Activated CD4-positive, alpha-beta T cell treated with anti-CD3 and anti-CD28 coated beads, Interleukin-2, amount 10 ng/mL, durations not matched to agents 24 days and 14 days (primary cell): Measurements from ENCODE around the gene VWA8. TPM values are rescaled to one million over a fixed set of nuclear protein-coding genes. Genes with fewer than 3 reads are reported as not detected.
"Not testable (repeated sequence)": the region's sequence is repeated elsewhere in the genome, so short reads cannot be mapped to it uniquely, and the experiment has no call there.

Experiments
- DNase-seq: peaks from one replicate; pipeline ENCODE4 v3.0.0; 2022
- H3K27ac Mint-ChIP-seq: one replicate; pipeline ENCODE4 v1.8.0; 2022; ENCODE audit warnings: mild to moderate bottlenecking, mixed read lengths
- H3K27me3 Mint-ChIP-seq: one replicate; pipeline ENCODE4 v1.8.0; 2022; ENCODE audit warnings: mixed read lengths
- H3K36me3 Mint-ChIP-seq: one replicate; pipeline ENCODE4 v1.8.0; 2022; ENCODE audit warnings: low read depth, mild to moderate bottlenecking, mixed read lengths
- H3K4me1 Mint-ChIP-seq: one replicate; pipeline ENCODE4 v1.8.0; 2021; ENCODE audit warnings: mixed read lengths
- H3K4me3 Mint-ChIP-seq: one replicate; pipeline ENCODE4 v1.8.0; 2022; ENCODE audit warnings: mild to moderate bottlenecking, moderate library complexity, mixed read lengths
- H3K9me3 Mint-ChIP-seq: one replicate; pipeline ENCODE4 v1.8.0; 2021; ENCODE audit warnings: mixed read lengths
- intact Hi-C: fragments of 100-400 bp; cut with micrococcal nuclease; formaldehyde crosslinking; loops from one replicate; pipeline ENCODE4 v1.15.1; 2023
- total RNA-seq: library from RNA; stranded (reverse); gene quantifications from 2 replicates; pipeline ENCODE4 v1.2.3, GENCODE V29; 2022

VWA8 gene
- total RNA-seq, 1 donor from 2014 or later, result 28.4 TPM

- H3K27me3 Mint-ChIP-seq, result no peaks in the 10 kb centered on the region
- intact Hi-C loops, result no loop called here
- DNase-seq, result no peak
- no peaks in the 10 kb centered on the region for H3K9me3 Mint-ChIP-seq
- H3K36me3 Mint-ChIP-seq, result peaks cover 9% of the 10 kb centered on the region
- no peak overlapping the region for H3K27ac Mint-ChIP-seq
- no peaks in the 10 kb centered on the region for H3K4me1 Mint-ChIP-seq
- H3K4me3 Mint-ChIP-seq, result no peak overlapping the region
Measured at GRCh38 chr13:41774605-41775218, 186.2 kb downstream of the VWA8 start.

GRCh38 chr13:41767801-41768200 is 193.1 kb downstream of the VWA8 start:
- intact Hi-C loops, result no loop called here
- no peak overlapping the region for H3K27ac Mint-ChIP-seq

DNA sequence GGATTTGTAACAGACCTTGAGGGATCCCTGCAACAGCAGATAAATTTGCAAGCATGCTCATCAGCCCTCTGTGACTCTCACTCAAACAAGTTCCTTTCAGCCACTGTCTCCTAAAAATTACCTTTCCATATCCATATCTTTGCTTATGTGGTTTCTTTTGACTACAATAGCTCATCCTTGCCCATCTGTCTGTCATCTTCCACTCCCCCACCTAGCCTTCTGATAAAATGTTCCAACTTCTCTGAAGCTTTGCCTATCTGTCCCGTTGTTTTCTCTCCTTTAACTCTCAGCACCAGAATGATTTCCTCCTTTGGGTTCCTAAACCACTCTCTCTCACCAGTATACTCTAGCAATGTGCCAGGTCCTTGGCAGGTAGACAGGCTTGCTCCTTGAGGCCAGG is 194.5 kb downstream of the VWA8 start:
- H3K27ac Mint-ChIP-seq, result no peak overlapping the region
- no peaks in the 10 kb centered on the region for H3K9me3 Mint-ChIP-seq
- peaks cover 6% of the 10 kb centered on the region for H3K36me3 Mint-ChIP-seq
- intact Hi-C loops, result no loop called here
- peaks cover 13% of the 10 kb centered on the region for H3K4me1 Mint-ChIP-seq
- DNase-seq, result no peak
- H3K27me3 Mint-ChIP-seq, result no peaks in the 10 kb centered on the region
- H3K4me3 Mint-ChIP-seq, result no peak overlapping the region

More at GRCh38 chr13:41767801-41768200, 193.1 kb downstream of the VWA8 start:
- no peak for DNase-seq
- Mint-ChIP-seq H3K36me3 (peaks cover under 1% of the 10 kb centered on the region), H3K27me3 (no peaks in the 10 kb centered on the region), H3K9me3 (no peaks in the 10 kb centered on the region), H3K4me1 (peaks cover 13% of the 10 kb centered on the region), H3K4me3 (no peak overlapping the region)

DNA sequence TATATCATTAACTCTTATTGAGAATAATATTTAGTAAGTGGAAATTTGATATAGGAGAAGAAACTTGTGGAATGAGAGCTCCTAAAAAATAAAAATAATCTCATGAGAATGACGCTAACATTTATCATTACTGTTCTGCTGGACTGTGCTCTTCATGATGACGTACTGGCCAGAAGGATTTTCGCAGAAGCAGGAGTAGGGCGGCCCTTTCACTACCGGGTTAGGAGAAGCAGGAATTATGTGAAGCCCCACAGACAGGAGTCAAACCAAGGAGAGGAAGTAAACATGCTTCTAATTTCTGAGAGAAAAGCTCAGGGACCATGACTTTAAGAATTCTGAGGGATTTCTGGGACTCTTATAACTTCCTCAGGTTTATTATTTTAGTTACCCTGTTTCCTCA is 195.1 kb downstream of the VWA8 start:
- intact Hi-C loops, result no loop called here

GRCh38 chr13:41765020-41765419 is 195.9 kb downstream of the VWA8 start:
- DNase-seq, result no peak
- Mint-ChIP-seq H3K27ac (no peak overlapping the region), H3K4me3 (peak overlapping the region; percentile 0), H3K36me3 (peaks cover 13% of the 10 kb centered on the region), H3K4me1 (peaks cover 13% of the 10 kb centered on the region), H3K27me3 (no peaks in the 10 kb centered on the region), H3K9me3 (no peaks in the 10 kb centered on the region)
- intact Hi-C loops, result no loop called here

More for the DNA sequence above, 195.1 kb downstream of the VWA8 start:
- Mint-ChIP-seq H3K27ac (no peak overlapping the region), H3K36me3 (peaks cover 9% of the 10 kb centered on the region), H3K27me3 (no peaks in the 10 kb centered on the region), H3K4me1 (peaks cover 13% of the 10 kb centered on the region), H3K4me3 (no peak overlapping the region), H3K9me3 (no peaks in the 10 kb centered on the region)
- no peak for DNase-seq

DNA sequence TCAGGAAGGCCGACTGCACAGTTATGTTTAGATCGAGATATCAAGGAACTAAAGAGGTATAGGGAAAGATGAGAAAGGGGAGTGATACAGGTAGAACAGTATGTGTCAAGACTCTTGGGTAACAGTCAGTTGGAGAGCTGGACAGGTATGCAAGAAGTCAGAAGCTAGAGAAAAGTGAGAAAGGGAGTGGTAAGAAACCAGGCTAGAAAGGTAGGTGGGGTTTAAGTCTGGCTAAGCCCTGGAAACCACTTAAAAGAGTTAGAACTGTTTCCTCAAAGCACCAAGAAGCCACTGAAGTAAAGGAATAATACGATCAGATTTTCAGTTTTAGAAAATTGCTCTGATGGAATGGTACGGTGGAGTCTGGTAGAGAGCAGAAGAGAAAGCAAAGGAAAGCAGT is 196.4 kb downstream of the VWA8 start:
- Mint-ChIP-seq H3K36me3 (peaks cover 14% of the 10 kb centered on the region), H3K9me3 (no peaks in the 10 kb centered on the region), H3K4me3 (peak overlapping the region; percentile 0), H3K27ac (no peak overlapping the region), H3K27me3 (no peaks in the 10 kb centered on the region), H3K4me1 (peaks cover 13% of the 10 kb centered on the region)
- no peak for DNase-seq
- intact Hi-C loops, result no loop called here

DNA sequence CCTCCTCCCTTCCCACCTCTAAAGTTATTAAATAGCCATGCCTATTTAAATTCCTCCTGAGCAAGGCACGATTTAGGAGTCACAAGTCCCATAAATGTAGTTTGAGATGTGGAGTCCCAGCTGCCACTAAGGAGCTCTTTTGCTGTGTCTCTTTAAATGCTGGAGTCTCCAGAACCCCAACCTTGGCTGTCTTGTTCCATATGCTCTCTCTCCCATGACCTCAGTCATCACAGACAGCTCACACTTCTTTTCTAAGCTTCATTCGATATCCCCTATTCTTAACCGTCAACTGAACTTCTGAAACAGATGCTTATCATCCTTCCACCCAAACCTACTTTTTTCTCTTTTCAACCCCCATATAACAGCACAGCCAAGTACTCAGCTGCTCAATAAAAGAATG is 197.1 kb downstream of the VWA8 start:
- H3K4me3 Mint-ChIP-seq, result no peak overlapping the region
- no peak for DNase-seq
- H3K27me3 Mint-ChIP-seq, result no peaks in the 10 kb centered on the region
- no peak overlapping the region for H3K27ac Mint-ChIP-seq
- H3K9me3 Mint-ChIP-seq, result no peaks in the 10 kb centered on the region
- intact Hi-C loops, result no loop called here
- peaks cover 14% of the 10 kb centered on the region for H3K36me3 Mint-ChIP-seq
- peaks cover 13% of the 10 kb centered on the region for H3K4me1 Mint-ChIP-seq

DNA sequence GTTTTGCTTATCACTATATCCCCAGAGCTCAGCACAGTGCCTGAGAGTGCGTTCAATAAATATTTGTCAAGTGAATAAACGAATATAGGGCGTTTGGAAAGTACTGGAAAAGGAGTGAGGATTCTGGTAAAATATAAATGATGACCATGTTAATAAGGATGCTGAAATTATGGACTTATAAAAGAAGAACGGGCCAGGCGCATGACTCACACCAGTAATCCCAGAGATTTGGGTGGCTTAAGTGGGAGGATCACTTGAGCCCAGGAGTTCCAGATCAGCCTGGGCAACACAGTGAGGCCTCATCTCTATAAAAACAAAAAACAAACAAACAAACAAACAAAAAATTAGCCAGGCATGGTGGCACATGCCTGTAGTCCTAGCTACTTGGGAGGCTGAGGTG is 198.1 kb downstream of the VWA8 start:
- DNase-seq, result no peak
- intact Hi-C loops, result no loop called here
- H3K36me3 Mint-ChIP-seq, result peaks cover 15% of the 10 kb centered on the region
- H3K9me3 Mint-ChIP-seq, result no peaks in the 10 kb centered on the region
- H3K4me1 Mint-ChIP-seq, result peaks cover 13% of the 10 kb centered on the region
- H3K27ac Mint-ChIP-seq, result no peak overlapping the region
- no peaks in the 10 kb centered on the region for H3K27me3 Mint-ChIP-seq
- no peak overlapping the region for H3K4me3 Mint-ChIP-seq

GRCh38 chr13:41756198-41756880 is 204.6 kb downstream of the VWA8 start:
- Mint-ChIP-seq H3K4me1 (no peaks in the 10 kb centered on the region), H3K4me3 (no peak overlapping the region), H3K27me3 (no peaks in the 10 kb centered on the region), H3K9me3 (peaks cover 10% of the 10 kb centered on the region), H3K36me3 (peaks cover 25% of the 10 kb centered on the region), H3K27ac (no peak overlapping the region)
- DNase-seq, result no peak
- intact Hi-C loops, result no loop called here

GRCh38 chr13:41751734-41752445 is 209.0 kb downstream of the VWA8 start:
- no peaks in the 10 kb centered on the region for H3K27me3 Mint-ChIP-seq
- no peak overlapping the region for H3K27ac Mint-ChIP-seq
- no peak overlapping the region for H3K4me3 Mint-ChIP-seq
- H3K9me3 Mint-ChIP-seq, result peaks cover 10% of the 10 kb centered on the region
- no peaks in the 10 kb centered on the region for H3K4me1 Mint-ChIP-seq
- intact Hi-C loops, result no loop called here
- peaks cover 40% of the 10 kb centered on the region for H3K36me3 Mint-ChIP-seq
- no peak for DNase-seq

GRCh38 chr13:41751277-41751676 is 209.6 kb downstream of the VWA8 start:
- peaks cover 10% of the 10 kb centered on the region for H3K9me3 Mint-ChIP-seq
- no peaks in the 10 kb centered on the region for H3K27me3 Mint-ChIP-seq
- no peak overlapping the region for H3K4me3 Mint-ChIP-seq
- no peaks in the 10 kb centered on the region for H3K4me1 Mint-ChIP-seq
- intact Hi-C loops, result no loop called here
- H3K36me3 Mint-ChIP-seq, result peaks cover 40% of the 10 kb centered on the region
- no peak for DNase-seq
- no peak overlapping the region for H3K27ac Mint-ChIP-seq

DNA sequence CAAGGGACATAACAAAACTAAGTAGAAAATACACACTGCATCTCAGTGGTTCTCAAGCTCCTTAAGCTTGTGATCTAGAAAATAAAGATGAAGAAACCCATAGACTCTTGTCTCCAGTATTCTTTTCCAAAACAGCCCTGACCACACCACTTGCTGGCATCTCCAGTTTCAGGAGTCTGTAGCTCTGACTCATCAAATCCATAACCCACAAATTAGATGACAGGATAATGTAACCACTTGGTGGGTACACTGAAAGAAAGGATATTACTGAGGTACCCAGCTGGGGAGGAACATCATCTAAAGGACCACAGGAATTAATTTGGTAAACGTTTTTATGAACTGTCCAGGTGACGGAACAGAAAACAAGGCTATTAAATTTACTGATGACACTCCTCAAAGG is 214.7 kb downstream of the VWA8 start:
- no peak for DNase-seq
- Mint-ChIP-seq H3K4me3 (no peak overlapping the region), H3K4me1 (no peaks in the 10 kb centered on the region), H3K9me3 (no peaks in the 10 kb centered on the region), H3K36me3 (peaks cover 28% of the 10 kb centered on the region), H3K27me3 (no peaks in the 10 kb centered on the region), H3K27ac (no peak overlapping the region)
- intact Hi-C loops, result no loop called here

GRCh38 chr13:41745496-41745895 is 215.4 kb downstream of the VWA8 start:
- H3K4me3 Mint-ChIP-seq, H3K27me3 Mint-ChIP-seq, DNase-seq, H3K4me1 Mint-ChIP-seq, intact Hi-C loops, H3K27ac Mint-ChIP-seq, H3K9me3 Mint-ChIP-seq: not testable (repeated sequence)
- peaks cover 27% of the 10 kb centered on the region for H3K36me3 Mint-ChIP-seq

GRCh38 chr13:41742917-41743552 is 217.9 kb downstream of the VWA8 start:
- H3K27me3 Mint-ChIP-seq, result no peaks in the 10 kb centered on the region
- H3K27ac Mint-ChIP-seq, result no peak overlapping the region
- peaks cover 5% of the 10 kb centered on the region for H3K36me3 Mint-ChIP-seq
- no peaks in the 10 kb centered on the region for H3K4me1 Mint-ChIP-seq
- no peak overlapping the region for H3K4me3 Mint-ChIP-seq
- intact Hi-C loops, result no loop called here
- no peaks in the 10 kb centered on the region for H3K9me3 Mint-ChIP-seq
- DNase-seq, result no peak
